Kidney (tissue), 14 donors: ENCODE data around the gene CLIP4. TPM values are rescaled to one million over a fixed set of nuclear protein-coding genes. Genes with fewer than 3 reads are reported as not detected.
A peak's percentile ranks its signal among the peaks of the same experiment; 100 is the strongest.

Experiments
- DNase-seq, 5 donors: peaks; one replicate each; pipeline ENCODE4 v3.0.0-alpha.2; 2013 to 2020
- FAIRE-seq: peaks from 2 replicates; lab custom pipeline; 2012; peaks lifted over from hg19 to GRCh38; lab: Jason Lieb, UNC
- H3K27ac ChIP-seq, 2 donors: one replicate each; pipeline ENCODE4 v1.7.0; 2013; ENCODE audit warnings: low read depth in 2 of 2, low read length in 2 of 2, inconsistent platforms in 1 of 2
- H3K27me3 ChIP-seq: one replicate; pipeline ENCODE4 v1.7.1; 2013; ENCODE audit warnings: low read length, inconsistent platforms; ENCODE audit not compliant: control insufficient read depth, insufficient read depth
- H3K36me3 ChIP-seq, 3 donors: one replicate each; pipeline versions ENCODE4 v1.7.0 to v1.7.1; 2013; ENCODE audit warnings: low read length in 3 of 3, control low read depth in 1 of 3, inconsistent platforms in 1 of 3; ENCODE audit not compliant: insufficient read depth in 3 of 3, control insufficient read depth in 2 of 3
- H3K4me1 ChIP-seq, 3 donors: one replicate each; pipeline versions ENCODE4 v1.7.0 to v1.7.1; 2013; ENCODE audit warnings: low read length in 3 of 3, inconsistent platforms in 1 of 3, low read depth in 1 of 3; ENCODE audit not compliant: control insufficient read depth in 2 of 3, insufficient read depth in 2 of 3
- H3K4me3 ChIP-seq, 3 donors: one replicate each; pipeline versions ENCODE4 v1.7.0 to v1.8.1; 2013; ENCODE audit warnings: low read length in 3 of 3, control low read depth in 1 of 3, inconsistent platforms in 1 of 3
- H3K9ac ChIP-seq, 3 donors: one replicate each; pipeline versions ENCODE4 v1.7.0 to v1.7.1; 2013; ENCODE audit warnings: low read length in 3 of 3, control low read depth in 1 of 3, inconsistent platforms in 1 of 3
- H3K9me3 ChIP-seq, 3 donors: one replicate each; pipeline versions ENCODE4 v1.7.0 to v1.7.1; 2013; ENCODE audit warnings: low read length in 3 of 3, control low read depth in 1 of 3, inconsistent platforms in 1 of 3; ENCODE audit not compliant: control insufficient read depth in 2 of 3, insufficient read depth in 1 of 3
- CTCF ChIP-seq: IDR thresholded peaks from 3 replicates; pipeline ENCODE4 v1.5.1; 2012; ENCODE audit warnings: mild to moderate bottlenecking, moderate library complexity, borderline replicate concordance; ENCODE audit not compliant: insufficient read depth; ENCODE audit errors: extremely low read depth
- intact Hi-C: fragments of 100-400 bp; cut with DNase I; formaldehyde crosslinking; loops from one replicate; pipeline ENCODE4 v1.11.1; 2022
- polyA plus RNA-seq: library from polyadenylated mRNA; stranded (reverse); fragments of 350-450 nt; fragmentation: Illumina TruSeq; extraction: RNeasy Lipid Tissue Mini Kit (QIAGEN cat#74804); gene quantifications from one replicate; pipeline ENCODE4 v1.2.3, GENCODE V29; 2014; ENCODE audit warnings: low read depth, low replicate concordance; ENCODE audit not compliant: insufficient read depth
- total RNA-seq: library from RNA; stranded (reverse); fragmentation: NEBNext Ultra II Directional; extraction: Animal tissue kit (Norgen Biotek cat#: 25700); gene quantifications from one replicate; pipeline ENCODE4 v1.2.1, GENCODE V29; 2021
- donor health status: control.
- donor health status: control.
- donor health status: control.
- donor health status: control.
- donor health status: control.
- donor health status: DM: yes; HTN: yes; CAD: no.
- donor health status: Normal renal cell carcinoma (clear cell type).

Gene CLIP4
- total and polyA plus RNA-seq, 2 donors from 2014 or later = 7.8 to 18.1 TPM

GRCh38 chr2:29113027-29113686, 2.1 kb upstream of the CLIP4 start:
- peaks cover 0 to 8% (median 6%) of the 10 kb centered on the region in 3 donors for H3K4me1 ChIP-seq
- no peak overlapping the region for H3K4me3 ChIP-seq
- H3K9me3 ChIP-seq = no peaks in the 10 kb centered on the region
- intact Hi-C loops = no loop called here
- no peak overlapping the region for H3K9ac ChIP-seq
- no peaks in the 10 kb centered on the region for H3K27me3 ChIP-seq
- no peak overlapping the region for H3K27ac ChIP-seq
- FAIRE-seq = no peak
- no peaks in the 10 kb centered on the region for H3K36me3 ChIP-seq
- DNase-seq = no peak
- TF ChIP-seq CTCF = no peak

- Histone ChIP-seq H3K4me1 (peaks cover 0 to 8% (median 6%) of the 10 kb centered on the region in 3 donors), H3K4me3 (no peak overlapping the region), H3K9ac (no peak overlapping the region), H3K9me3 (no peaks in the 10 kb centered on the region), H3K27me3 (no peaks in the 10 kb centered on the region), H3K27ac (no peak overlapping the region), H3K36me3 (no peaks in the 10 kb centered on the region)
- DNase-seq (peak in 1 of 5 donors; percentile 14), FAIRE-seq (no peak)
- TF ChIP-seq CTCF = no peak
- intact Hi-C loops = no loop called here
Measured at GRCh38 chr2:29113891-29114321, 1.3 kb upstream of the CLIP4 start.

- no peak for TF ChIP-seq CTCF
- H3K4me3 ChIP-seq = peak overlapping the region; percentile 32 to 65 (median 61)
- H3K9me3 ChIP-seq = no peaks in the 10 kb centered on the region
- H3K27ac ChIP-seq = peak overlapping the region in 1 of 2 donors; percentile 72
- intact Hi-C loops = no loop called here
- no peak for DNase-seq
- peak overlapping the region in 2 of 3 donors; percentile 31 to 81 for H3K9ac ChIP-seq
- FAIRE-seq = no peak
- no peaks in the 10 kb centered on the region for H3K27me3 ChIP-seq
- H3K4me1 ChIP-seq = peaks cover 0 to 8% (median 6%) of the 10 kb centered on the region in 3 donors
- no peaks in the 10 kb centered on the region for H3K36me3 ChIP-seq
Measured at GRCh38 chr2:29114586-29114945, 649 bp upstream of the CLIP4 start.
